NCI-H1105 (cell line): ENCODE data around the gene CLRN3.

Source experiments
- DNase-seq: peaks from one replicate; lab custom pipeline; 2025; lab: John Stamatoyannopoulos, UW

CLRN3 gene

DNA sequence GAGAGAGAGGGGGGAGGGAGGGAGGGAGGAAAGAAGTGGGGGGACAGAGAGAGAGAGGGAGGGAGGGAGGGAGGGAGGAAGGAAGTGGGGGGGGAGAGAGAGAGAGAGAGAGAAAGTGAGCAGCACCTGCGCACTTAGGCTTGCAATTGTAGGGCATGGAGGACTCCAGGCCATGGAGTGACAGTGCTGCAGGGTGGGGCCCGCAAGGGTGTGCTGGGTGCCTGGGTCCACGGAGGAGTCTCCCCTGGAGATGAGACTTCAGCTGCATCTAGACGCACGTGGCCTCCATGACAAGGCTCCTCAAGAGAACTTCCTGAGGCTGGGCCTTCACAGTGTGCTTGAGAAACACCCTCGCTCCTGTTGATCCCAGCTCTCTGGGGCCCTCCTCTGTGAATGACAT is 44.5 kb downstream of the CLRN3 start:
- DNase-seq: no peak

DNA sequence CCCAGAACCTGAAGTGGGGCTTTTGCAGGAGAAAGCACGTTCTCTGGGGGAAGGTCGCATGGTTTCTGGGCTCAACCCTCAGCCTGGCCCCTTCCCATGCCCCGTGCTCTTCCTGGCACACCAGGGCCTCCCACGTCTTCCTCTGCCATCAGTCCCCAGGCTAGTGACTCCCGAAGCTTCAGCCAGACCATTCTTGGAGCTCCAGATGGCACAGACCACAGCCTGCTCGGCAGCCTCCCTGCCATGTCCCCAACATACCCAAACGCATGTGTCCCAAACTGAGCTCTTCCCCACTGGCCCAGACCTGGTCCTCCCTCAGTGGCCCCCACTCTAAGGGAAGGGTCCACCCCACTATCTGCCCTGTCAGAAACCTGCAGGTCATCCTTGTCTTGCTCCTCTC is 47.0 kb downstream of the CLRN3 start:
- no peak for DNase-seq

DNA sequence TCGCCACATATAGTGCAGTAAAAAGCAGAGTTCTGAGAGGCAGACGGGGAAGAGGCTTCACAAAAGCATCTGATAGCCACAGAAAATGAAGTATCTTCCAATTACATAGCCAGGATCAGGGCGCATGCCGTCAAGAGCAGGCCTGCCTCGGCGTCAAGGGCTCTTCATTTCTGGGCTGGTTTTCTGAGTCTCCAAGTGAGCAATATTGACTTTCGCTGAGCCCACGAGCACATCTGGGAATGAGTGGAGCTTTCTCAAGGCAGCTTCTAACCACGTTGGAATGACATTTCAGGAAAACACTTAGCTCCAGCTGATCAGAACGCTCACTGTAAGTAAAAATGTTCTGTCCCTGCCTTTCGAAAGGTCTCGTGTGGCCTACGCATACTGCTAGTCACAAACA is 51.9 kb downstream of the CLRN3 start:
- no peak for DNase-seq

DNA sequence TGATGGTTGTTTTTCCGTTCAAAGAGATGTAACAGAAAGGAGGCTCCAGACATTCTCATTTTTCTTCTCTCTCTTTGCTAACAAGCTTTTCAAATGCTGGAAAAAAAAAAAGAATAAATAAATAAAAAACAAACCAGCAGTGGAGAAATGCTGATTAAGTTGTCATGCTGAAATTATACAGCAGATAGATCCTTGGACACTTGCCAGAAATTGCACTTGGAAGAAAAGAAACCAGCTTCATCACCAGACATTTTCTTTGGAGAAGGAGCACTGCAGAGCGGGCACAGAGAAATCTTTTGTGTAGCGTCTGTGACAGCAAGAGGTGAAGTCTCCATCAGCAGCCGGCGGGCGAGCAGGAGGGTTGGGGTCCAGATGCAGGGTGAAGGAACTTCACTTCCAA is 55.8 kb downstream of the CLRN3 start:
- no peak for DNase-seq

DNA sequence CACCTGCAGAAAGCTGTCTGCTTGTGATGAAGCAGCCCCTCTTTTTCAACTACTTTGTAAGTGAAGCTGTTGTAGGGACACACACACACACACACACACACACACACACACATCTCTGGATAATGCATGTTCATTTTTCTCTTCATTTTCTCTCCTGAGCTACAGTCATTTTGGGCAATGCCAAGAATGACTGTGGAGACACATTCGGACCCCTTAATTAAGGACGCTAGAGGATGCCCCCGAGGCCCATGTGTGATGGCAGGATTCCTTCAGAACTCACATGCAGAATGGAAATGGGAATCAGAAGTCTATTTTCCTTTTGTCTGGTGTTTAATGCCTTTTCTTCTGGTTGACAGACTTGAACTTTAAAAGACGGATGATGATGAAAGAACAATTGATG is 56.6 kb downstream of the CLRN3 start:
- DNase-seq: no peak

- no peak for DNase-seq
Measured at GRCh38 chr10:127834791-127835190, 58.0 kb downstream of the CLRN3 start.

DNA sequence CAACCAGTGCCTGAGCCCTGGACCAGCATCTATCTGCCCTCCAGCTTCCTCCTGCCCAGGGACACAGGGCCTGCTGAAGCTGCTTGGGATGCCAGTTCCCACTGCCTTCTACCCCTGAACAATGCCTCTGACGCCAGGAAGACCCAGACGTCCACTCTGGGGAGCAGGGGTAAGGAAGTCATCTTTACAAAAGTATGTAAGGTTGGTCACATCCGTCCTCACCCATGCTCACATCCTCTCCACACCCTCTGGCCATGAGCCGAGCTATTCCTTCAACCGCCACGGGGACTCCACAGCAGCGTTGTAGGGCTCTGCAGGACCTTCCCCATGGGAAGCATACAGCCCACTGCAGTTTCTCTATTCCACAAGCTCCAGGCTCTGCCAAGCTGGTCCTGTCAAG is 58.5 kb downstream of the CLRN3 start:
- no peak for DNase-seq

GRCh38 chr10:127833804-127834203 is 58.9 kb downstream of the CLRN3 start:
- DNase-seq: no peak

DNA sequence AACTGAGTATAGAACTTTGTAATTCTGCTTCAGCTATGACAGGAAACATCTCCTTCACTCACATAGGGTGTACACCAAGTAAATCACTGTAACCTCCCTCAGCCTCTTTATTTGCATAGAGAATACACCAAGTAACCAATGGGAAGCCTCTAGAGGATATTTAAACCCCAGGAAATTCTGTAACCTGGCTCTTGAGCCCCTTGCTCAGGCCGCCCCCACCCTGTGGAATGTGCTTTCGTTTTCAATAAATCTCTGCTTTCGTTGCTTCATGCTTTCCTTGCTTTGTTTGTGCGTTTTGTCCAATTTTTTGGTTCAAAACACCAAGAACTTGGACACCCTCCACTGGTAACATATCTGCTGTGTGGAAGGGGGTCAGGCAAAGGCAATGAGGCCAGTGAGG is 60.2 kb downstream of the CLRN3 start:
- DNase-seq: no peak

- DNase-seq: no peak
Measured at GRCh38 chr10:127830414-127830813, 62.3 kb downstream of the CLRN3 start.
